GM12878 (cell line): ENCODE data around the gene CHCHD6. TPM values are rescaled to one million over a fixed set of nuclear protein-coding genes. Genes with fewer than 3 reads are reported as not detected.

Experiments used
- ATAC-seq: fragments of 200-7000 bp; cut with Tn5 transposase; 3 replicates; pipeline ENCODE4 v1.9.1; 2020; ENCODE audit warnings: mild to moderate bottlenecking, moderate library complexity
- BruUV-seq: library from RNA; stranded (reverse); fragments of 400-500 nt; replicated peaks from 2 replicates; lab custom pipeline; 2021; lab: Mats Ljungman, UMichigan
- CTCF ChIA-PET: fragments of 300-600 bp; sonication (Branson Sonifier 250); formaldehyde crosslinking; extraction: SDS; loops from one replicate; lab custom pipeline; 2021; ENCODE audit warnings: inconsistent platforms; lab: Yijun Ruan, JAX
- POLR2A ChIA-PET: fragments of 350-600 bp; formaldehyde crosslinking; extraction: SDS; loops from one replicate; lab custom pipeline; 2021; ENCODE audit warnings: inconsistent platforms; lab: Charles Lee
- RAD21 ChIA-PET: fragments of 300-600 bp; sonication (Branson Sonifier 250); formaldehyde crosslinking; loops from one replicate; lab custom pipeline; 2023; ENCODE audit warnings: antibody characterized with exemption; ENCODE audit not compliant: unreplicated experiment; lab: Charles Lee
- SMC1A ChIA-PET: fragments of 300-600 bp; sonication (Branson Sonifier 250); formaldehyde crosslinking; loops from one replicate; lab custom pipeline; 2023; ENCODE audit not compliant: unreplicated experiment, uncharacterized antibody; lab: Charles Lee
- DNase-seq: peaks from one replicate; pipeline ENCODE4 v3.0.0-alpha.2; 2011; ENCODE audit warnings: low read depth, low spot score
- FAIRE-seq: peaks from 3 replicates; lab custom pipeline; 2011; peaks lifted over from hg19 to GRCh38; lab: Jason Lieb, UNC
- H2AFZ ChIP-seq: 2 replicates; pipeline ENCODE4 v1.6.0; 2011; ENCODE audit warnings: low read depth, low read length, control low read depth; ENCODE audit not compliant: control insufficient read depth
- H3K27ac ChIP-seq: 2 replicates; pipeline ENCODE4 v1.5.1; 2011; ENCODE audit warnings: control low read depth; ENCODE audit not compliant: control insufficient read depth, insufficient read depth
- H3K27me3 ChIP-seq, 2 experiments: replicated peaks in 1 of 2; 2 replicates each; pipeline versions ENCODE4 v1.6.0 to v1.6.1; 2011; ENCODE audit warnings: low read length in 1 of 2; ENCODE audit not compliant: control insufficient read depth in 2 of 2, insufficient read depth in 2 of 2
- H3K36me3 ChIP-seq, 2 experiments: 2 replicates each; pipeline ENCODE4 v1.5.1; 2011; ENCODE audit warnings: low read length in 1 of 2; ENCODE audit not compliant: control insufficient read depth in 2 of 2, insufficient read depth in 2 of 2
- H3K4me1 ChIP-seq: 2 replicates; pipeline ENCODE4 v1.6.1; 2011; ENCODE audit warnings: mild to moderate bottlenecking, low read length, moderate library complexity, mixed read lengths; ENCODE audit not compliant: control insufficient read depth, insufficient read depth
- H3K4me2 ChIP-seq: 2 replicates; pipeline ENCODE4 v1.6.0; 2011; ENCODE audit warnings: control low read depth; ENCODE audit not compliant: control insufficient read depth, insufficient read depth
- H3K4me3 ChIP-seq: fragments of 200-600 bp; sonication (generic); 2 replicates; pipeline ENCODE4 v1.5.1; 2016
- H3K79me2 ChIP-seq: 2 replicates; pipeline ENCODE4 v1.6.0; 2011; ENCODE audit warnings: low read length; ENCODE audit not compliant: control insufficient read depth, insufficient read depth
- H3K9ac ChIP-seq: 2 replicates; pipeline ENCODE4 v1.8.0; 2011; ENCODE audit warnings: low read length, control low read depth, mixed read lengths; ENCODE audit not compliant: control insufficient read depth, insufficient read depth
- H3K9me3 ChIP-seq: replicated peaks from 3 replicates; pipeline ENCODE4 v1.5.1; 2011; ENCODE audit warnings: mild to moderate bottlenecking, low read length; ENCODE audit not compliant: control insufficient read depth, insufficient read depth
- H4K20me1 ChIP-seq: 2 replicates; pipeline ENCODE4 v1.6.0; 2011; ENCODE audit not compliant: control insufficient read depth, insufficient read depth
- HDGF ChIP-seq: fragments of 450-650 bp; IDR thresholded peaks from 2 replicates; pipeline ENCODE4 v1.6.1; 2016; ENCODE audit warnings: antibody characterized with exemption
- ZZZ3 ChIP-seq: IDR thresholded peaks from 2 replicates; pipeline ENCODE4 v1.6.1; 2011; ENCODE audit warnings: low read depth; ENCODE audit not compliant: control insufficient read depth, insufficient read length
- WGBS: methylation state at CpG from one replicate; pipeline ENCODE4 v1.1.6; 2016; ENCODE audit warnings: low lambda C conversion rate; ENCODE audit not compliant: insufficient replicate concordance, insufficient coverage; ENCODE audit errors: missing lambda C conversion rate; 5-methylcytosine and 5-hydroxymethylcytosine counted together
- in situ Hi-C: fragments of 300-500 bp; cut with MboI; formaldehyde crosslinking; loops from 9 replicates; pipeline ENCODE4 v1.14.3; 2018; ENCODE audit warnings: mixed read lengths
- intact Hi-C: fragments of 100-400 bp; cut with micrococcal nuclease; formaldehyde crosslinking; loops from one replicate; pipeline ENCODE4 v1.14.2; 2022; ENCODE audit not compliant: unreplicated experiment
- polyA plus RNA-seq, 11 experiments: library from polyadenylated mRNA; depleted of rRNA in 4 of 11; unstranded in 6 of 11; stranded (reverse) in 5 of 11; fragments of >200 nt; fragmentation: Nextera tagmentation in 4 of 11; fragmentation: Illumina TruSeq in 1 of 11; extraction: Ambion mirVana in 4 of 11; extraction: Trizol in 1 of 11; gene quantifications; 1 replicate in 1 of 11; 2 replicates in 10 of 11; pipeline versions ENCODE4 v1.2.1 to v1.2.3, GENCODE V29; 2011 to 2016; ENCODE audit warnings: inconsistent platforms in 2 of 11, missing spikeins in 2 of 11, low read depth in 1 of 11
- total RNA-seq, 4 experiments: library from RNA; depleted of rRNA in 3 of 4; stranded (reverse); fragments of >200 nt in 3 of 4; fragmentation: Illumina TruSeq in 1 of 4; extraction: Trizol in 1 of 4; gene quantifications; 2 replicates each; pipeline versions ENCODE4 v1.2.1 to v1.2.3, GENCODE V29; 2013 to 2021
- TF ChIP-seq, protein P1 (sequence below): fragments of 450-650 bp; IDR thresholded peaks from 2 replicates; pipeline ENCODE4 v1.6.1; 2017; ENCODE audit warnings: mild to moderate bottlenecking, moderate library complexity
- TF ChIP-seq, protein P2 (sequence below), 3 experiments: IDR thresholded peaks in 2 of 3; conservative IDR thresholded peaks in 1 of 3; 2 replicates each; pipeline ENCODE4 v1.5.1; 2011; ENCODE audit warnings: low read depth in 3 of 3, low read length in 3 of 3, mild to moderate bottlenecking in 3 of 3, control low read depth in 2 of 3, moderate library complexity in 2 of 3, inconsistent platforms in 1 of 3, mixed read lengths in 1 of 3; ENCODE audit not compliant: control insufficient read depth in 2 of 3, insufficient read depth in 1 of 3; ENCODE audit errors: extremely low read depth in 1 of 3

CHCHD6 gene
- total and polyA plus RNA-seq, 10 of the 15 experiments (the other 5 are each of a cell fraction or from before 2014, with no cell fraction given) = 2.7 to 16.7 (median 12.3) TPM

DNA sequence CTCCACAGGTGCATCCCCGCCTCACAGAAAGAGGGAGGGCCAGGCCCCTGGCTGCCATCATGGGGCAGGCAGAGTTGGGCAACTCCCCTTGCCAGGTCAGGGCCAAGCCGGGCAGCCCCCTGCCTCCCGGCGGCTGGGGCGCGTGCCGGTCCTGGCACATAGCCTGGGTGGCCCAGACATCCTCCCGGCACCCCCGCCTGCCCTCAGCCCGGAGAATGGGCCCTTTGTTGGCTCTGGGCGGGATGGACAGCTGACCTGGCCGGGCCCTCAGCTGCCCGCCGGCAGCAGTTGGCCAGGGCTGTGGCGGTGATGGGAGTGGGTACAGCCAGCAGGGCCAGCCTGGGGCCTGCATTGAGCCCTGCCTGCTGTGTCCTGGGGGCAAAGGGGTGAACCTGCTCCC lies 295.3 kb downstream of the CHCHD6 start:
- no peaks in the 10 kb centered on the region for H4K20me1 ChIP-seq
- H3K4me1 ChIP-seq = peaks cover 7% of the 10 kb centered on the region
- H3K36me3 ChIP-seq = peaks cover 0 to 6% of the 10 kb centered on the region in 2 experiments; a peak in 2 of 4 replicates
- CTCF ChIA-PET = no interaction called here
- no peaks in the 10 kb centered on the region for H3K9me3 ChIP-seq
- TF ChIP-seq ZZZ3 (no peak), HDGF (no peak)
- TF ChIP-seq, all 136 proteins: peak for 0
- 65% methylated on average over 7 of the region's 15 CpGs for WGBS
- H2AFZ ChIP-seq = no peak overlapping the region
- H3K4me3 ChIP-seq = no peak overlapping the region
- in situ Hi-C loops (no loop called here), intact Hi-C loops (no loop called here)
- ChIA-PET SMC1A (no interaction called here), POLR2A (no interaction called here), RAD21 (interaction anchor here (0.6 kb wide), 1 partner anchor 506 kb away, joined by 3 read pairs; no protein-coding TSS in a partner anchor)
- H3K4me2 ChIP-seq = no peak overlapping the region
- no peak for DNase-seq
- H3K27ac ChIP-seq = no peak overlapping the region
- H3K27me3 ChIP-seq = no peaks in the 10 kb centered on the region
- no peak for ATAC-seq
- no peak for FAIRE-seq
- BruUV-seq = no TSS peak
- H3K79me2 ChIP-seq = no peaks in the 10 kb centered on the region
- H3K9ac ChIP-seq = no peak overlapping the region

GRCh38 chr3:127000119-127000518 lies 296.1 kb downstream of the CHCHD6 start:
- intact Hi-C loops (no loop called here), in situ Hi-C loops (no loop called here)
- no peaks in the 10 kb centered on the region for H4K20me1 ChIP-seq
- peaks cover 0 to 8% of the 10 kb centered on the region in 2 experiments; a peak in 2 of 4 replicates for H3K36me3 ChIP-seq
- no peak overlapping the region for H3K9ac ChIP-seq
- FAIRE-seq = no peak
- no peaks in the 10 kb centered on the region for H3K27me3 ChIP-seq
- no peak for DNase-seq
- H3K4me3 ChIP-seq = no peak overlapping the region
- no peak overlapping the region for H2AFZ ChIP-seq
- no peaks in the 10 kb centered on the region for H3K79me2 ChIP-seq
- no peak for ATAC-seq
- no peak overlapping the region for H3K4me2 ChIP-seq
- peaks cover 7% of the 10 kb centered on the region for H3K4me1 ChIP-seq
- WGBS = 71% methylated on average over 12 of the region's 15 CpGs
- POLR2A ChIA-PET = no interaction called here
- no TSS peak for BruUV-seq
- TF ChIP-seq, protein P1, sequence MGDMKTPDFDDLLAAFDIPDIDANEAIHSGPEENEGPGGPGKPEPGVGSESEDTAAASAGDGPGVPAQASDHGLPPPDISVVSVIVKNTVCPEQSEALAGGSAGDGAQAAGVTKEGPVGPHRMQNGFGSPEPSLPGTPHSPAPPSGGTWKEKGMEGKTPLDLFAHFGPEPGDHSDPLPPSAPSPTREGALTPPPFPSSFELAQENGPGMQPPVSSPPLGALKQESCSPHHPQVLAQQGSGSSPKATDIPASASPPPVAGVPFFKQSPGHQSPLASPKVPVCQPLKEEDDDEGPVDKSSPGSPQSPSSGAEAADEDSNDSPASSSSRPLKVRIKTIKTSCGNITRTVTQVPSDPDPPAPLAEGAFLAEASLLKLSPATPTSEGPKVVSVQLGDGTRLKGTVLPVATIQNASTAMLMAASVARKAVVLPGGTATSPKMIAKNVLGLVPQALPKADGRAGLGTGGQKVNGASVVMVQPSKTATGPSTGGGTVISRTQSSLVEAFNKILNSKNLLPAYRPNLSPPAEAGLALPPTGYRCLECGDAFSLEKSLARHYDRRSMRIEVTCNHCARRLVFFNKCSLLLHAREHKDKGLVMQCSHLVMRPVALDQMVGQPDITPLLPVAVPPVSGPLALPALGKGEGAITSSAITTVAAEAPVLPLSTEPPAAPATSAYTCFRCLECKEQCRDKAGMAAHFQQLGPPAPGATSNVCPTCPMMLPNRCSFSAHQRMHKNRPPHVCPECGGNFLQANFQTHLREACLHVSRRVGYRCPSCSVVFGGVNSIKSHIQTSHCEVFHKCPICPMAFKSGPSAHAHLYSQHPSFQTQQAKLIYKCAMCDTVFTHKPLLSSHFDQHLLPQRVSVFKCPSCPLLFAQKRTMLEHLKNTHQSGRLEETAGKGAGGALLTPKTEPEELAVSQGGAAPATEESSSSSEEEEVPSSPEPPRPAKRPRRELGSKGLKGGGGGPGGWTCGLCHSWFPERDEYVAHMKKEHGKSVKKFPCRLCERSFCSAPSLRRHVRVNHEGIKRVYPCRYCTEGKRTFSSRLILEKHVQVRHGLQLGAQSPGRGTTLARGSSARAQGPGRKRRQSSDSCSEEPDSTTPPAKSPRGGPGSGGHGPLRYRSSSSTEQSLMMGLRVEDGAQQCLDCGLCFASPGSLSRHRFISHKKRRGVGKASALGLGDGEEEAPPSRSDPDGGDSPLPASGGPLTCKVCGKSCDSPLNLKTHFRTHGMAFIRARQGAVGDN = no peak
- TF ChIP-seq, protein P2, sequence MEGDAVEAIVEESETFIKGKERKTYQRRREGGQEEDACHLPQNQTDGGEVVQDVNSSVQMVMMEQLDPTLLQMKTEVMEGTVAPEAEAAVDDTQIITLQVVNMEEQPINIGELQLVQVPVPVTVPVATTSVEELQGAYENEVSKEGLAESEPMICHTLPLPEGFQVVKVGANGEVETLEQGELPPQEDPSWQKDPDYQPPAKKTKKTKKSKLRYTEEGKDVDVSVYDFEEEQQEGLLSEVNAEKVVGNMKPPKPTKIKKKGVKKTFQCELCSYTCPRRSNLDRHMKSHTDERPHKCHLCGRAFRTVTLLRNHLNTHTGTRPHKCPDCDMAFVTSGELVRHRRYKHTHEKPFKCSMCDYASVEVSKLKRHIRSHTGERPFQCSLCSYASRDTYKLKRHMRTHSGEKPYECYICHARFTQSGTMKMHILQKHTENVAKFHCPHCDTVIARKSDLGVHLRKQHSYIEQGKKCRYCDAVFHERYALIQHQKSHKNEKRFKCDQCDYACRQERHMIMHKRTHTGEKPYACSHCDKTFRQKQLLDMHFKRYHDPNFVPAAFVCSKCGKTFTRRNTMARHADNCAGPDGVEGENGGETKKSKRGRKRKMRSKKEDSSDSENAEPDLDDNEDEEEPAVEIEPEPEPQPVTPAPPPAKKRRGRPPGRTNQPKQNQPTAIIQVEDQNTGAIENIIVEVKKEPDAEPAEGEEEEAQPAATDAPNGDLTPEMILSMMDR (IDR thresholded peaks at IDR 0.05 in 2 of 3, conservative IDR thresholded peaks at IDR 0.05 in 1 of 3; ENCODE audit: control insufficient read depth in 2 of 3, extremely low read depth in 1 of 3, insufficient read depth in 1 of 3, low read depth in 3 of 3, low read length in 3 of 3) = no peak
- H3K27ac ChIP-seq = no peak overlapping the region
- RAD21 ChIA-PET = interaction anchor here (0.6 kb wide), 1 partner anchor 507 kb away, joined by 3 read pairs; no protein-coding TSS in a partner anchor
- SMC1A ChIA-PET = no interaction called here
- CTCF ChIA-PET = no interaction called here
- no peaks in the 10 kb centered on the region for H3K9me3 ChIP-seq
